ENCODE measurements around the gene MIEF1.
A peak's percentile ranks its signal among the peaks of the same experiment; 100 is the strongest.

The MIEF1 gene

DNA sequence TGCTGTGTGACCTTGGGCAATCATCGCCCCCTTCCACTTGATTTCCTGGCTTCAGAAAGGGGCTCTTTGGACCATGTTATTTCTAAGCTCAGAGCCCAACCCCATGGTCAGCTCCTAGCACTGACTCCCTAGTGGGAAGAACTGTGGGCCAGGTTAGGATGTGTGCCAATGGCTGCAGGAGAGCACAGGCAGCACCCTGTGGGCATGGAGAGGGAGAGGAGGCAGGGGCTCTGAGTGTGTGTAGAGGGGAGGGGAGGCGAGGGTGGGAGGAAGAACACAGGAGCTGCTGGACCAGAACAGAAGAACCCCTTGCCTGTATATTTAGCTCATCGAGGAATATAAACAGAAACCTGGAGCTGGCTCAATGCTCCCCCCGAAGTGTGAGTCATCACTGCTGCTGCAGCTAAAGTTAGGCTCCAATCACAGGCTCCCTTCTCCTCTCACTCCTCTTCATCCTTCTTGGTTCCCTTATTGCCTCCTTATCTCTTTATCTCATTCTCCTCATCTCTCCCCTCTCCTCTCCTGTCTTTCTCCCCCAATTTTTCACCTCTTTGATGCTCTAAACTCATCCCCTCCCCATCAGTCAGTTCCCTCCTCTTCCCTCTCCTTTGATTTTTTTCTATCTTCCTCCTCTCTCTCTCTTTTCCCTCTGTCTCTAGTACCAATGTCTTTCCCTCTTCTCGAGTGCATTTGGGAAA lies 44.9 kb downstream of the MIEF1 start (continued):
- TF ChIP-seq ZNF561 (tag by site-specific recombination; IDR thresholded peaks at IDR 0.05; ENCODE audit: borderline replicate concordance) (no peak), ZNF416 (tag by site-specific recombination; IDR thresholded peaks at IDR 0.05) (no peak), ZNF404 (tag by site-specific recombination; IDR thresholded peaks at IDR 0.05) (no peak)

DNA sequence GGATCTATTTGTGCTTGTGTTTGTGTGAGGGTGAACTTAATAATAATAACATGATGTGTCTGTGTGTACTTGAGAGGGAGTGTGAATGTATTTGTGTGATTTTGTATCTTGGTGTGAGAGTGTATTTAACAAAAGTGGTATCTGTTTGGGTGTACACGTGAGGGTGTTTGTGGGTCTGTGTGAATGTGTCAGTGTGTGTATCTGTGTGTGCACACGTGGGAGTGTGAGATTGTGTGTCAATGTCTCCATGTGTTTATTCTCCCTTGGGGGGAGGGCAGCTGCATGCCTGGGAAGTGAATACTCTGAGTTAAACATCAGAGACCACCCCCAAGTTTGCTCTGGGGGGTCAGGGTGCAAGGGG lies 45.5 kb downstream of the MIEF1 start:
- ChIA-PET POLR2A (no interaction called here), CTCF (interaction anchor here (1.2 to 5.2 kb wide), 3 partner anchors 12 to 489 kb away, joined by 4 to 29 read pairs (median 6); no protein-coding TSS in a partner anchor)
- no peaks in the 10 kb centered on the region for H3K36me3 ChIP-seq (ENCODE audit: control insufficient read depth in 2 of 2, insufficient read depth in 1 of 2, low read length in 2 of 2)
- no peaks in the 10 kb centered on the region for H3K9me3 ChIP-seq (ENCODE audit: control insufficient read depth, insufficient read depth, low read depth, low read length)
- H3K27ac ChIP-seq (ENCODE audit: extremely low read depth, low read depth, low read length): no peak overlapping the region
- H3K4me3 ChIP-seq (ENCODE audit: low read depth, low read length): no peak overlapping the region
- H3K4me1 ChIP-seq (ENCODE audit: control insufficient read depth, insufficient read depth, low read length): no peaks in the 10 kb centered on the region
- TF ChIP-seq, protein P1, sequence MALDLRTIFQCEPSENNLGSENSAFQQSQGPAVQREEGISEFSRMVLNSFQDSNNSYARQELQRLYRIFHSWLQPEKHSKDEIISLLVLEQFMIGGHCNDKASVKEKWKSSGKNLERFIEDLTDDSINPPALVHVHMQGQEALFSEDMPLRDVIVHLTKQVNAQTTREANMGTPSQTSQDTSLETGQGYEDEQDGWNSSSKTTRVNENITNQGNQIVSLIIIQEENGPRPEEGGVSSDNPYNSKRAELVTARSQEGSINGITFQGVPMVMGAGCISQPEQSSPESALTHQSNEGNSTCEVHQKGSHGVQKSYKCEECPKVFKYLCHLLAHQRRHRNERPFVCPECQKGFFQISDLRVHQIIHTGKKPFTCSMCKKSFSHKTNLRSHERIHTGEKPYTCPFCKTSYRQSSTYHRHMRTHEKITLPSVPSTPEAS (tag by site-specific recombination; IDR thresholded peaks at IDR 0.05): peak; percentile 91
- no peak for TF ChIP-seq ZBTB48 (tag by site-specific recombination; IDR thresholded peaks at IDR 0.05)
- no peak for TF ChIP-seq ZFP3 (tag by site-specific recombination; IDR thresholded peaks at IDR 0.05; ENCODE audit: low read depth)
- no peak for TF ChIP-seq ZNF266 (tag by site-specific recombination; IDR thresholded peaks at IDR 0.05; ENCODE audit: low read depth)
- TF ChIP-seq, protein P2, sequence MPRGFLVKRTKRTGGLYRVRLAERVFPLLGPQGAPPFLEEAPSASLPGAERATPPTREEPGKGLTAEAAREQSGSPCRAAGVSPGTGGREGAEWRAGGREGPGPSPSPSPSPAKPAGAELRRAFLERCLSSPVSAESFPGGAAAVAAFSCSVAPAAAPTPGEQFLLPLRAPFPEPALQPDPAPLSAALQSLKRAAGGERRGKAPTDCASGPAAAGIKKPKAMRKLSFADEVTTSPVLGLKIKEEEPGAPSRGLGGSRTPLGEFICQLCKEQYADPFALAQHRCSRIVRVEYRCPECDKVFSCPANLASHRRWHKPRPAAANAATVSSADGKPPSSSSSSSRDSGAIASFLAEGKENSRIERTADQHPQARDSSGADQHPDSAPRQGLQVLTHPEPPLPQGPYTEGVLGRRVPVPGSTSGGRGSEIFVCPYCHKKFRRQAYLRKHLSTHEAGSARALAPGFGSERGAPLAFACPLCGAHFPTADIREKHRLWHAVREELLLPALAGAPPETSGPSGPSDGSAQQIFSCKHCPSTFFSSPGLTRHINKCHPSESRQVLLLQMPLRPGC (tag by site-specific recombination; IDR thresholded peaks at IDR 0.05): peak; percentile 14; the same call in 1 of the 2 replicates
- TF ChIP-seq RBAK (tag by site-specific recombination; IDR thresholded peaks at IDR 0.05): no peak
- TF ChIP-seq, protein P3, sequence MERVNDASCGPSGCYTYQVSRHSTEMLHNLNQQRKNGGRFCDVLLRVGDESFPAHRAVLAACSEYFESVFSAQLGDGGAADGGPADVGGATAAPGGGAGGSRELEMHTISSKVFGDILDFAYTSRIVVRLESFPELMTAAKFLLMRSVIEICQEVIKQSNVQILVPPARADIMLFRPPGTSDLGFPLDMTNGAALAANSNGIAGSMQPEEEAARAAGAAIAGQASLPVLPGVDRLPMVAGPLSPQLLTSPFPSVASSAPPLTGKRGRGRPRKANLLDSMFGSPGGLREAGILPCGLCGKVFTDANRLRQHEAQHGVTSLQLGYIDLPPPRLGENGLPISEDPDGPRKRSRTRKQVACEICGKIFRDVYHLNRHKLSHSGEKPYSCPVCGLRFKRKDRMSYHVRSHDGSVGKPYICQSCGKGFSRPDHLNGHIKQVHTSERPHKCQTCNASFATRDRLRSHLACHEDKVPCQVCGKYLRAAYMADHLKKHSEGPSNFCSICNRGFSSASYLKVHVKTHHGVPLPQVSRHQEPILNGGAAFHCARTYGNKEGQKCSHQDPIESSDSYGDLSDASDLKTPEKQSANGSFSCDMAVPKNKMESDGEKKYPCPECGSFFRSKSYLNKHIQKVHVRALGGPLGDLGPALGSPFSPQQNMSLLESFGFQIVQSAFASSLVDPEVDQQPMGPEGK (tag by site-specific recombination; IDR thresholded peaks at IDR 0.05): no peak
- no peak for TF ChIP-seq ZNF549 (tag by site-specific recombination; IDR thresholded peaks at IDR 0.05)
- TF ChIP-seq ZBTB7A (tag by site-specific recombination; IDR thresholded peaks at IDR 0.05; ENCODE audit: low read depth): no peak
- TF ChIP-seq ZNF600 (tag by site-specific recombination; IDR thresholded peaks at IDR 0.05): no peak
- TF ChIP-seq REPIN1 (tag by site-specific recombination; IDR thresholded peaks at IDR 0.05; ENCODE audit: low read depth): no peak
- TF ChIP-seq ZFHX2 (tag by site-specific recombination; conservative IDR thresholded peaks at IDR 0.05): no peak
- no peak for TF ChIP-seq ZNF76 (tag by site-specific recombination; IDR thresholded peaks at IDR 0.05; ENCODE audit: borderline replicate concordance, low read depth)
- TF ChIP-seq, protein P4, sequence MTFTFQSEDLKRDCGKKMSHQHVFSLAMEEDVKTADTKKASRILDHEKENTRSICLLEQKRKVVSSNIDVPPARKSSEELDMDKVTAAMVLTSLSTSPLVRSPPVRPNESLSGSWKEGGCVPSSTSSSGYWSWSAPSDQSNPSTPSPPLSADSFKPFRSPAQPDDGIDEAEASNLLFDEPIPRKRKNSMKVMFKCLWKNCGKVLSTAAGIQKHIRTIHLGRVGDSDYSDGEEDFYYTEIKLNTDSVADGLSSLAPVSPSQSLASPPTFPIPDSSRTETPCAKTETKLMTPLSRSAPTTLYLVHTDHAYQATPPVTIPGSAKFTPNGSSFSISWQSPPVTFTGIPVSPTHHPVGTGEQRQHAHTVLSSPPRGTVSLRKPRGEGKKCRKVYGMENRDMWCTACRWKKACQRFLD (tag by site-specific recombination; IDR thresholded peaks at IDR 0.05): no peak
- TF ChIP-seq ZNF529 (tag by site-specific recombination; IDR thresholded peaks at IDR 0.05; ENCODE audit: insufficient replicate concordance): no peak
- no peak for TF ChIP-seq ZNF239 (tag by site-specific recombination; IDR thresholded peaks at IDR 0.05)
- TF ChIP-seq, protein P5, sequence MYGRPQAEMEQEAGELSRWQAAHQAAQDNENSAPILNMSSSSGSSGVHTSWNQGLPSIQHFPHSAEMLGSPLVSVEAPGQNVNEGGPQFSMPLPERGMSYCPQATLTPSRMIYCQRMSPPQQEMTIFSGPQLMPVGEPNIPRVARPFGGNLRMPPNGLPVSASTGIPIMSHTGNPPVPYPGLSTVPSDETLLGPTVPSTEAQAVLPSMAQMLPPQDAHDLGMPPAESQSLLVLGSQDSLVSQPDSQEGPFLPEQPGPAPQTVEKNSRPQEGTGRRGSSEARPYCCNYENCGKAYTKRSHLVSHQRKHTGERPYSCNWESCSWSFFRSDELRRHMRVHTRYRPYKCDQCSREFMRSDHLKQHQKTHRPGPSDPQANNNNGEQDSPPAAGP (tag by site-specific recombination; IDR thresholded peaks at IDR 0.05): 0 out of 2 replicates have a peak, but pooled peaks have one; percentile 0
- TF ChIP-seq, protein P6, sequence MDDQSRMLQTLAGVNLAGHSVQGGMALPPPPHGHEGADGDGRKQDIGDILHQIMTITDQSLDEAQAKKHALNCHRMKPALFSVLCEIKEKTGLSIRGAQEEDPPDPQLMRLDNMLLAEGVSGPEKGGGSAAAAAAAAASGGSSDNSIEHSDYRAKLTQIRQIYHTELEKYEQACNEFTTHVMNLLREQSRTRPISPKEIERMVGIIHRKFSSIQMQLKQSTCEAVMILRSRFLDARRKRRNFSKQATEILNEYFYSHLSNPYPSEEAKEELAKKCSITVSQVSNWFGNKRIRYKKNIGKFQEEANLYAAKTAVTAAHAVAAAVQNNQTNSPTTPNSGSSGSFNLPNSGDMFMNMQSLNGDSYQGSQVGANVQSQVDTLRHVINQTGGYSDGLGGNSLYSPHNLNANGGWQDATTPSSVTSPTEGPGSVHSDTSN (CRISPR knock-in tag; IDR thresholded peaks at IDR 0.05): no peak
- no peak for TF ChIP-seq TCF7L2 (IDR thresholded peaks at IDR 0.05; ENCODE audit: borderline replicate concordance, low read depth, low read length)
- no peak for TF ChIP-seq MZF1 (tag by site-specific recombination; IDR thresholded peaks at IDR 0.05; ENCODE audit: borderline replicate concordance)
- 0 out of 2 replicates have a peak, but pooled peaks have one; percentile 0 for TF ChIP-seq ZSCAN23 (tag by site-specific recombination; IDR thresholded peaks at IDR 0.05)
- no peak for TF ChIP-seq ZNF473 (tag by site-specific recombination; IDR thresholded peaks at IDR 0.05)
- no peak for TF ChIP-seq ZBTB20 (tag by site-specific recombination; IDR thresholded peaks at IDR 0.05)

Data from HEK293 (cell line).